HG03378 (cell line): ENCODE data around the gene LRRC8D.
A peak's percentile ranks its signal among the peaks of the same experiment; 100 is the strongest.

Experiments used
- ATAC-seq: cut with Tn5 transposase; IDR thresholded peaks from one replicate; pipeline ENCODE4 v1.9.1; 2021; ENCODE audit warnings: mild to moderate bottlenecking, moderate library complexity; ENCODE audit not compliant: unreplicated experiment

LRRC8D gene

DNA sequence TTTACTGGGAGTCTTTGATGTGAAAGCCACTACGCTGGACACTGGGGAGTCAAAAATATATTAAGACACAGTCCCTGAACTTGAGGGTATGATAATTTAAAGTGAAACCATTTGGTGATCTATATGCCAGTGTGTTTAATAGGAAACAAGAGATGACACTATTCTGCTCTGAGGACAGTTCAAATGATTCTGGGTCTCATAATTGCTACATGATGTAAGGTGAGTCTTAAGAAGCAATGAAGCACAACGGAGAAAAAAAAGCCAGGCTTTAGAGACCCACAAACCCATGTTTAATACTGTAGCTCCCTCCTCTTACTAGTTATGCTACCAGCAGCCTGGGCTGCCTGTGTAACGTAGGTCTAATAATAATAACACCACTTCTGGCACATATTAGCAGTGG, 14.2 kb upstream of the LRRC8D start:
- ATAC-seq, result no peak

DNA sequence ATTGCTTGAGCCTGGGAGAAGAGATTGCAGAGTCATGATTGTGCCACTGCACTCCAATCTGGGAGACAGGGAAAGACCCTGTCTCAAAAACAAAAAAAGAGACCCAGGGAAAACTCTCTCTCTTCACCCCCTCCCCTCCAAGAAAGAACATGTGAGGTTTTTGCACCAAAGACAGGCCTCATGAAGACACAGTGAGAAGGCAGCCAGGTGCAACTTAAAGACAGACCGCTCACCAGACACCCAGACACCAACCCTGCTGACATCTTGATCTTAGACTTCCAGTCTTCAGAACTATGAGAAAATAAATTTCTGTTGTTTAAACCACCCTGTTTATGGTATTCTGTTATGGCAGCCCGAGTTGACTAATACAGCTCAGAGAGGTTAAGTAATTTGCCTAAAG, 13.3 kb upstream of the LRRC8D start:
- ATAC-seq, result no peak

DNA sequence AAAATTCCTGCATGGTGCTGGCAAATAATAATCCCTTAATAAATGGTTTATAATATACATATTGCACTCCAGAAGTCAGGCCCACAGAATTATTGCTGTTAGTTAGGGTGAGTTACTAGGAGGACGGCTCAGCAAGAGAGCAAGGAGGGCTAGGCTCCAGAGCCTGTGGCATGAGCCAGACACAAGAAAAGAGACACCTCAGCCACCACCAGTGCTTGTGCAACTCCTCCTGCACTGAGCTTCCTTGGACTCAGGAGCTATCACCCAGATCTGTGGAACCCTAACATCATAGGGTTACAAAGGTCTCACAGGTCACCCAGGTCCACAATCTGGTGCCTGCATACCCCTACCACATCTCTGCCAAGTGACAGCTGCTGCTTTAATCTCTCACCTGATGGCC, 12.8 kb upstream of the LRRC8D start:
- no peak for ATAC-seq

DNA sequence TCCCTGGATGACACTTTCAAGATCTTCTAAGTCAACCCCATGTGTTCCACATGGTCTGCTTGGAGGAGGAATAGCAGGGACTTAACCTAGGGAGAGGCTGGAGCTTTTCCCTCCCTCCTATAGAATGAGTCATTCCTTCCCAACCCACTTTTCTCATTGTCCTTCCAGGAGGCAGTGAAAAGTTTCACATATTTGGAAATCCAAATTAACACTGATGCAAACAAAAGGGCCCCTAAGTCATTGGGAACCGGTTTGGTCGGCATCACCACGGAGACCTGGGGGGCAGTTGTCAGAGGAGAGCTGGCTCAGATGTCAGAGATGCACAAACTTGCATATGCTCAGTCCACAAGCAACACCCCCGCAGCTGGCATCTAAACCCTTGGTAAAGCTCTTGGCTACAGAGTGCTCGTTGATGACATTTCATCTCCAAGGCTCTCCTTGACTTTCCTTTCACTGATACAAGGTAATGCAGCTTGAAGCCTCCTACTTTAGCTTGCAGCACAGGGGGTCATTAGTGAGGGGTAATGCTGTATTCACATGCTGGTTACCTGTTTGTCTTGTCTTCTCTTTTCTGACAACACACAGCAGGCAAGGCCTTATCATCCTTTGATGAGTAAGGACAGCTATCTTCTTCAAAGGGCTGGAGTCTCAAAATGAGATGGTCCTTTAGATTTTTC, 12.3 kb upstream of the LRRC8D start:
- no peak for ATAC-seq

DNA sequence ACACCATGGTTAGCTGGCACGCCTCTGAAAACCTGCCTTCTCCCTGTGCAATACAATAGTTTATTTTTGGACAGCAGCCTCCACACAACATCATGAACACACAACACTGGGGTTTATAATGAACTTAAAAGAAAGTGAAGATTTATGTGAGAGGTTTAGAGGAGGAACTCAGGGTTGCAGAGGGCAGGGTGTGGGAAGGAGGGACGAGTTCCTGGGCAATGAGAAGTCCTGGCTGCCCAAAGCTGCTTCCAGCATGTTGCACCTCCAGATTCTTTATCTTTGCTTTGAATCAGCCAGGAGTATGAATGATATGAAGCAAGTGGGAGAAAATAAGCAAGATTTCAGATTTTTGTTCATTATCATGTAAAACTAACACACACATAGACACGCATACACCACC, 11.3 kb upstream of the LRRC8D start:
- no peak for ATAC-seq

DNA sequence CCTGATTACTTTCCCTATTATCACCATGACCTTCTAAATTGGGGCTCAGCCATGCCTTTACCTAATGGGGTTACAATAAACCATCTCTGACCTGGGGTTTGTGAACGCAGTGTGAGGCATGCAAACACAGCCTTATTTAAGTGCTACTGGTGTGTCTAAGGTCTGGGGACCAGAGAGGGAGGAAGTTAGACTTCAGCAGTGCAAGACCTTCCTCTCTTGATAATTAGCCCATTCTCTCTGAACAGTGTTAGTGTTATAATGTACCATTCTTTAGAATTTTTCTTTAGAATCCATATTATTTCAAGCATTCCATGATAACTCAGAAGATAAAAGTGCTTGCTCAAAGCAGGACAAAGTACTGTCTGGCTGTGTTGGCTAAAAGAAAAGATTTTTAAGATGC, 10.5 kb upstream of the LRRC8D start:
- no peak for ATAC-seq

DNA sequence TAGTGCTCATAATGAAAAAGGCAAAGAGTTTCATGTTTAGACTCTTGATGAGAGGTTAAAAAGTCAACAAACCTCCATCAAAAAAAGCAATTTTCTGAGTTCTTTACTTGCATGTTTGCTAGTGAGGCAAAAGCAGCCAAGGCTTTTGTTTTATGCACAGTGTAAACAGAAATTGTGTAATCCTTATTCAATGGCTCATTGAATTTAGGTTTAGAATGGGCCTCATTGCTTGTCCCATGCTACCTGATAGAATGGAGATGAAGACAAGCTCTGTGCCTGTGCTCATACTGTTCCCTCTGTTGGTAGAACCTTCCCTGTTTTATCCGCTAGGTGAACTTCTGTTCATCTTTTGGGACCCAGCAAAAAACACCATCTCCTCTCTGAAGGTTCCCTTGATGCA, 10.0 kb upstream of the LRRC8D start:
- no peak for ATAC-seq

DNA sequence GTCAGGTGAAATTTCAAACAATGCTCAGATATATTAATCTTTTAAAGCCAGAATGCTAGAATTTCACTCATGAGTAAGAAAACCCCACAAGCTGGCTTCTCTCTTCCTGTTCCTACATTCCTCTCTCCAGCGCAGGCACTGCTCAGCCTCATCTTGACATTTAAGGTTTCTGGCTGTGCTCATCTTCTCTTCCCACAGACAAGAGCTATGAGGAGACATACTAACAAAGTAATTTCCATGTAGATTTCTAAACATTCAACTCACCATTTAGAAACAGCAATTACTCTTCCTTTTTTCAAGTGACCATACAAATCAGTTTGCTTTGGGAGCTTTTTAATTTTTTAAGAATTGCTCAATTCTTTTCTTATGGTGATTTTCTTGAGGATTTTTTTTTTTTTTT, 7.8 kb upstream of the LRRC8D start:
- ATAC-seq, result no peak

DNA sequence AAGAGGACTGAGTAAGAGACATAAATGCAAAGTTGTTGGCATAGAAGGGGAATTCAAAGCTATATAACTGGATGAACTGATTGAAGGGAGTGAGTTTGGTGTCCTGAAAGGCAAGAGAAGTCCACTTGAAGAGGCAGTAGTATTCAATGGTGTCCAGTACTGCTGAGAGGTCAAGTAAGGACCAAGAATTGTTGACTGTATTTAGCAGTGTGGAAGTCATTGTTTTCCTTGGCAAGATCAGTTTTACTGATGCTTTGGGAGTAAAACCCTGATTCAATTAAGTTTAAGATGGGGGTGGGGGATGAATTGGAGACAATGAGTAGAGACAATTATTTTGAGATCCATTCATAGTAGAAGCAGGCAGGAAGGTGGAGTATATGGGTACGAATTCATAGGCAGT, 5.8 kb upstream of the LRRC8D start:
- ATAC-seq, result no peak

DNA sequence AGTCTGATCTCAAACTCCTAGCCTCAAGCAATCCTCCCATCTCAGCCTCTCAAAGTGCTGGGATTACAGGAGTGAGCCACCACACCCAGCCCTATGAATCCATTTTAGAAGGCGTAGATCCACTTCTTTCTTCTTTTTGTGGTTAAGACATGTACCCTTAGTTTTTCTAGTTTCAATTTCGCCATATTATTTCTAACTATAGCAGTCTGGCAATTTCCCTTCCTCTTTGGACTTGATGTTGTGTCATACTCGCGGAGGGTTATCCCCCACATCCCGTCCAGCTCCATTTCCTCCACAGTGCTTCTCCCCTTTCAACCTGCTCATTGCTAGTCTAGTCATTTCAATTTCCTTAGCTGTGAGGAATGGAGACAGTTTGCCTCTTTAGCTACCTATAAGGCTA, 5.2 kb upstream of the LRRC8D start:
- peak; percentile 67 for ATAC-seq

DNA sequence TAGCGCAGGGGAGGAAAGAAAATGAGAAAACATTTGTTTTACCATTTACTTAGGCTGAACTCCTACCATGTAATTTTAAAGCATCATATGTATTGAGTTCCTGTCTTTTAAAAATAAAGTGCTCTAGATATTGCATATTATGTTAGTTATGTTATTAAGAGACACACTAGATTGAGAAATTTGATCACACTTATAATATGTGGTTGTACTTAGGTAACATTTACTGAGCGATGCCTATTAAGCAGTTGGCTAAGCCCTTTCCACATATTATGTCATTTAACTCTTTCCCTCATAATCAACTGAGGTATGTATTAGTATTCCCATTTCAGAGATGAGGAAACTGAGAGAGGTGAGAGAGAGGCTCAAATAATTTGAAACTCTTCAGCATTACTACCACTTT, 4.5 kb upstream of the LRRC8D start:
- ATAC-seq, result no peak

DNA sequence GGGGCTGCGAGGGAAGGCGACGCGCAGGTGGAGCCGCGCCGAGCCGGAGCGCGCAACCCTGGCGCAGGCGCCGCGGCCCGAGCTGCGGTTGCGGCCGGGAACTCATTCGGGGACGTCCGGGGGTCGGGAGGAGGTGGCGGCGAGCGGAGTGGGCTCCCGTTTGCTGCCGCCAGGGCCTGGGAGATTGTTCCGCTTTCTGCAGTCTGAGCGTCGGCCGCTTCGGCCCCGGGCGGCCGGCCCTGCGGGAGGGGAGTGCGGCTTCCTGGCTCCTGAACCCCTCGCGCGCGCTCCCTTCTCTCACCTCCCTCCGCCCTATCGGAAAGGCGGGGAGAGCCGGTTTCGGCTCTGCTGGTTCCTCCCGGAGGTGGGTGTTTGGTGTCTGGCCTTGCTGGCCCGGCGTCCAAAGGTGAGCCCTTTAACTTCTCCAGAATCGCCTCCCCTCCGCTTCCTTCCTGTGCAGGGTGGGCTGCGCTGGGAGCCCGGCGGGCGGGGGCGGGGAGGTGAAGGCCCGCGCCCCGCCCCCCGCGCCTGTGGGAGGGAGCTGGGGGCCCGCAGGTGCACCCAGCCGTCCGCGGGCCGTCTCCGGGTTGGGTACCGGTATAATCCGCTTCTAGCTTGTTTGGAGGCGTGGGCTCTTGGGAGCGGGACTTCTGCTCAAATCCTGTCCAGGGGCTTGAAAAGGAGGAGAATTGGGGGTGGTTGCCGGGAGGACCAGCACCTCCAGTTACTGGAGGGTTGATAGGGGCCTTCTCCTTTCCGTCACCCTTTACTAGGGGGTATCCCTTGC, 683 bp downstream of the LRRC8D start:
- peak; percentile 38 for ATAC-seq

DNA sequence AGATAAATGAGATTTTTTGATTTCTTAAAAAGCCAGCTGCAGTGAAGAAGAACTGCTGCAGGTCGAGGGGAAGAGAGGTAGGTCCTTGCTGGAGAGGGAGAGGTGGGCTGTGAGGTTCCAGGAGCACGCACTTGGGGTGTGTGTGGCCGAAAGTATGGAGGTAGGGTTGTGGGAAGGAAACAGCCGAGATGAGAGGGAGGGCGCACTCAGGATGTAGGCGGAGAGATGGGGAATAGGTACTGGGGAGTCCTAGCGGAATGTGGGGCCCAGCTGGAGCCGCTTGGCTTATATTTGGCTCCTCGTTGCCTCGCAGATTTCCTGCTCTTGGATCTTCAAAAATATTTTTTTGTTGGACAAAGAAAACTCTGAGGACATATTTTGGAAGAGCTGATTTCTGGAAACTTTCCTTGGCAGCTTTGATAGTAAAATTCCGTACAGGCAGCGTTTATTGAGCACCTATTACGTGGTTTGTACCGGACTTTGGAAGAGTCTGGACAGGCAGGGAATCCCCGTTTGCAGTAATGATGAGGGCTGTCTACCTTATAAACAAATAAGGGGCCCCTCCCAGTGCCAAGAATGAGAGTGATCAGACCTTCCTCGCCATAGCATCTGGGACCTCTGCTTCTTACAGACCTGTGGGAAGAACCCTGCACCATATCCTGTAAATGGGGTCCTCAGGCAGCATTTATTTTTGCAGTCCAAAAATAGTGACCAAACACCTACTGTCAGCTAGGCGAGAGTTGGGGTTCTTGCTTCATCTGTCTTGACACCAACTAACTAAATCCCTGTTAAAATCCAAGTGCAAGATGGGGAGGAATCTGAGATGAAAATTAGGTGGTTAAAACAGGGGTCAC, 1.5 kb downstream of the LRRC8D start:
- no peak for ATAC-seq

DNA sequence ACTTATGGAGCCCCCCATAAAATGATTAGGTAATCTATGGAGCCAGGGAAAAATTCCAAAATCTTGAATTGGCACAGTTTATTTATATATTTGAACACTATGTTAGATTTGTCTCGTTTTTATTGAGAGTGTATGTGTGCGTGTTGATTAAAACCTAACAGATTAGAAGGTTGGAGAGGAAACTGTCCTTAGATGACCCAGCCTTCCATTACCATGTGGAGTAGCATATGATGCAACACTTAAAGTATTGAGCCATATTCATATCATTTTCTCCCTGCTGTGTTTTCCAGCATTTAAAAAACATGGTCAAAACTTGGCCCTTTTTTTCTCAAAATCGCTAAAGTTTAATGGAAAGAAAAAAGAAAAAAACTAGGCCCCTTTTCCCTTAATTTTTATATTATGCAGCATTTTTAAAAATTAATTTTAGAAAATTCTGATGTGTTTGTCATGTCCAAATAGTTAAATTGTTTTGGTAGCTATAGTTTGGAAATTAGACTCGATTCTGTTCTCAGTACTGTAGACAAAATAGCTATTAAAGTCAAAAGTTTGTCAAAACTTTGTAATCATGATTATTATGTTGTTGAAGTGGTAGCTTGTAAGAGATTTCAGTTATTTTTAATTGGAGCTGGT, 2.3 kb downstream of the LRRC8D start:
- no peak for ATAC-seq

DNA sequence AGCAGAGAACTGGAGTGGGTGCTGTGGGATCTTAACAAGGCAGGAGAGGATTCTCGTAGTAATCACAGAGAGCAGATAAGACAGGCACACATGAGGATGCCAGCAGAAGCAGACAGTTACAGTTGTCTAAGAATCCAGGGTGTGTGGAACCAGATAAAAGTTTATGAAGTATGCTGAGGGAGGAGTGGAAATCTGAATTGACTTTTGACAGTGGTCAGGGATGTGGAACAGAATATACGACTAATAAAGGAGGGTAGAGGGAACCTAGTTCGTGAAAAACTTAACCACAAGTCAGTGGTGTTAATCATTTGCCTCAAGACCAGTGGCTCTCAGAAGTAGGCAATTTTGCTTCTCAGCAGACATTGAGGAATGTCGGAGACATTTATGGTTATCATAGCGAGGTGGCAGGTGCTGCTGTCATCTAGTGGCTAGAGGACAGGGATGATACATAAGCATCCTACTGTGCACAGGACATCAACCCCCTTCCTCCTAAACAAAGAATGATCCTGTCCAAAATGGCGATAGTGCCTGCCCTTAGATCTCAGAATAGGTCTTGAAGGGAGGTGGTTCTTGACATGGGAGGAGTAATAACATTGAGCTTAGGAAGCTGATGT, 3.0 kb downstream of the LRRC8D start:
- peak; percentile 37 for ATAC-seq

DNA sequence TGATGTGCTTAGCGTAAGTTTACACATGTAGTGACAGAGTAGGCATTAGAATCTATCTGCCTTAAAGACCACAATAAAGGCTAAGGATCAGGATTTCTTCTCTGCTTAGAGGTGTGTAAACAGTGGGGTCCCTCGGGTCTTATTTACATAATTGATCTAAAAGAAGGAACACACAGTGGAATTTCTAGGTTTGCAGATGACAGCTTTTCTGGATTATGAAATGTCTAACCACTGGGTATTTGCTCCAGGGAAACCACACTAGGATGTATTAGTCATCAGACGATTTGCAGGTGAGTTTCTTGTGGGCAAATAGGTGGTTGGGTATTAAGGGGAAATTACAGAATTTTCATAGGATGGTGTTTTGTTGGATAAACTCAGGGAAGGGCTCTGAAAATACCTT, 5.8 kb downstream of the LRRC8D start:
- ATAC-seq, result no peak

DNA sequence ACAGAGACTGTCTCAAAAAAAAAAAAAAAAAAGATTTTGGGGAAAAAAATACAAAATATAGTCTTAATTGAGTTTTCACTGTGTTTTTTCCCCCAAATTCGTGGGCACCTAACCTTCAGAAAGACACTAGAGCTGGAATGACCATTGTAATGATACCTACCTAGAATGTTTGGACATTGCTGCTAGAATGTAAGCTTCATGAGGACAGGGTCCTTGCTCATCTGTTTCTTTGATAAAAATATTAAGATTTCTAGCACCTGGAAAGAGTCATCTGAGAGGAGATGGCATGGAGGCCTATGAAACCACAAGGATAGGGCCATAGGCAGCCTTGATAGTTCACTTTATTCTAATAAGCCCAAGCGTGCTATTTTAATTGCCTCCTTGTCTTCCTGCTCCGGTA, 6.5 kb downstream of the LRRC8D start:
- no peak for ATAC-seq

DNA sequence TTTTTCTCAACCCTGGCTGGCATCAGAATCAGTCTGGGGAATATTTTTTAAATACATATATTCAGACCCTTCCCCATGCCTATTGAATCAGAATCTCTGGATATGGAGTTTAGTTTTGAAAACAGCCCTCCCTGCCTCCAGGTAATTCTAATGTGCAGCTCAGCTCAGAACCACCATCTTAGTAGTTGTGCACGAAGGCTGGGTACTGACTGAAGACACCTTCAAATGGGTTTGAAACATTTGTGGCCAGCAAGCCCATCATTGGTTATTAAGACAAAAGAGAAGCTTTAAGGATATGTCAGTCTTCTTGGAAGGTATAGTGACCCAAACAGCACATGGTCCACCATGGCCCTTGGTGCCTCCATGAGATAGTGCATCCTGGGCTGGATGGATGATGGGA, 7.1 kb downstream of the LRRC8D start:
- ATAC-seq, result no peak

DNA sequence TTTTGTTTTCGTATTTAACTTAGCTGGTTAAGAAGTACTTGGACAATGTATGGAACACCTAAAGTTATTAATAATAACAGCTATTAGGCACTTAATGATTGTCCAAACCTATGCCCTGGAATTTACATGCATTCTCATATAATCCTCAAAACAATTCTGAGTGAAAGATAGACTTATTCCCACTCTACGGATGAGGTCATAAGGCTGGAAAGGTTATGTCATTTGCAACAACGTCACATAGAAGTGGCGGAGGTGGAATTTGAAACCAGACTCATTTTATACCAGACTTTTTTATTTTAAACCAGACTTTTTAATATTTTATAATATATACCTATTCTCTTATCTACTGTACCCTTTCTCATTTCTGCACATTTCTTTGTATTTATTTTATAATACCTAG, 8.4 kb downstream of the LRRC8D start:
- no peak for ATAC-seq

DNA sequence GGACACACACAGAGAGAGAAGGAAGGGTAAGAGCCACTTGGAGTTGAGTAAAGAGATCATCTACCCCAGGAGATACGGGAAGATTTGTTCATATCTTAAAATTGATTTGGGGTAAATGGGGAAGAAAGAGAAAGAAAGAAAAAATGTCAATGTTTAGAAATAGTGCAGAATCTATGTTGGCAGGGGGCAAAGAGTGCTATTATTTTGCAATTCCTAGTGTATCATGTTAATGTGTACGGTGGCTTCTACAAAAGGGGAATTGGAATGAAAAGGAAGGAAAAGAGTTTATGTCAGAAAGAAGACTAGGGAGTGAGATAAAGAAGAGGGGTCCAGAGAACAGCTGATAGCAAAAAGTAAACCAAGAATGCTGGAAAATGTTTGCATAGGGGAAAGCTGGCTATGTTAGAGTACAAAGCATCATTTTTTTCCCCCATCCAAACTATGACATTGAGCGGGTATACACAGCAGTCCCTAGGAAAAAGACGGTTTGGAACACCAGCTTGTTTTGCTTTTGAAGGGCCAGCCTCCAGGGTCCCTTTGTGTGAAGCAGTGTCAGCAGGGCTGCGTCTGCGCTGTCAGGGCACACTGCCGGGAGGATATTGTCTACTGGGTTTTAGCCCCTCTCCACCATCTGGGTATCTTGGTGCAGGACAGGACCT, 10.8 kb downstream of the LRRC8D start:
- ATAC-seq, result no peak
